ENCODE results near the gene PIAS4.
A peak's percentile ranks its signal among the peaks of the same experiment; 100 is the strongest.
"Not testable (repeated sequence)": the region's sequence is repeated elsewhere in the genome, so short reads cannot be mapped to it uniquely, and the experiment has no call there.

PIAS4 gene

DNA sequence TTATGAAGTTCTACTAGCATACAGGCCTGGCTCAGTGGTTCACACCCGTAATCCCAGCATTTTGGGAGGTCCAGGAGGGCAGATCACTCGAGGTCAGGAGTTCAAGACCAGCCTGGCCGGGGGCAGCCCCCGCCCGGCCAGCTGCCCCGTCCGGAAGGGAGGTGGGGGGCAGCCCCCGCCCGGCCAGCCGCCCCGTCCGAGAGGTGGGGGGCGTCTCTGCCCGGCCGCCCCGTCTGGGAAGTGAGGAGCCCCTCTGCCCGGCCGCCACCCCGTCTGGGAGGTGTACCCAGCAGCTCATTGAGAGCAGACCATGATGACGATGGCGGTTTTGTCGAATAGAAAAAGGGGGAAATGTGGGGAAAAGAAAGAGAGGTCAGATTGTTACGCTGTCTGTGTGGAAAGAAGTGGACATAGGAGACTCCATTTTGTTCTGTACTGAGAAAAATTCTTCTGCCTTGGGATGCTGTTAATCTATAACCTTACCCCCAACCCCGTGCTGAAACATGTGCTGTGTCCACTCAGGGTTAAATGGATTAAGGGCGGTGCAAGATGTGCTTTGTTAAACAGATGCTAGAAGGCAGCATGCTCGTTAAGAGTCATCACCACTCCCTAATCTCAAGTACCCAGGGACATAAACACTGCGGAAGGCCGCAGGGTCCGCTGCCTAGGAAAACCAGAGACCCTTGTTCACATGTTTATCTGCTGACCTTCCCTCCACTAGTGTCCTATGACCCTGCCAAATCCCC is 8.7 kb upstream of the PIAS4 start:
- DNase-seq: not testable (repeated sequence)

DNA sequence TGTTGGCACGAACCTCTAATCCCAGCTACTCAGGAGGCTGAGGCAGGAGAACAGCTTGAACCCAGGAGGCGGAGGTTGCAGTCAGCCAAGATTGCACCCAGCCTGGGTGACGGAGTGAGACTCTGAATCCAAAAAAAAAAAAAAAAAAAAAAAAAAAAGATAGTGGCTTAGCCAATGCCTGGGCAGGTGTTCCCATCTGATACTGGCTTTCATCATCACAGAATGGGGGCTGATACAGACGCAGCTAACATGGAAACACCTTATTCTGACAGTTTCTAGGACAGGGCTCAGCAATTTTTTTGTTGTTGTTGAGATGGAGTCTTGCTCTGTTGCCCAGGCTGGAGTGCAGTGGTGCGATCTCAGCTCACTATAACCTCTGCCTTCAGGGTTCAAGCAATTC is 6.7 kb upstream of the PIAS4 start:
- DNase-seq: not testable (repeated sequence)

- DNase-seq: not testable (repeated sequence)
These were observed 2.1 kb upstream of the PIAS4 start for GRCh38 chr19:4005436-4005835.

DNA sequence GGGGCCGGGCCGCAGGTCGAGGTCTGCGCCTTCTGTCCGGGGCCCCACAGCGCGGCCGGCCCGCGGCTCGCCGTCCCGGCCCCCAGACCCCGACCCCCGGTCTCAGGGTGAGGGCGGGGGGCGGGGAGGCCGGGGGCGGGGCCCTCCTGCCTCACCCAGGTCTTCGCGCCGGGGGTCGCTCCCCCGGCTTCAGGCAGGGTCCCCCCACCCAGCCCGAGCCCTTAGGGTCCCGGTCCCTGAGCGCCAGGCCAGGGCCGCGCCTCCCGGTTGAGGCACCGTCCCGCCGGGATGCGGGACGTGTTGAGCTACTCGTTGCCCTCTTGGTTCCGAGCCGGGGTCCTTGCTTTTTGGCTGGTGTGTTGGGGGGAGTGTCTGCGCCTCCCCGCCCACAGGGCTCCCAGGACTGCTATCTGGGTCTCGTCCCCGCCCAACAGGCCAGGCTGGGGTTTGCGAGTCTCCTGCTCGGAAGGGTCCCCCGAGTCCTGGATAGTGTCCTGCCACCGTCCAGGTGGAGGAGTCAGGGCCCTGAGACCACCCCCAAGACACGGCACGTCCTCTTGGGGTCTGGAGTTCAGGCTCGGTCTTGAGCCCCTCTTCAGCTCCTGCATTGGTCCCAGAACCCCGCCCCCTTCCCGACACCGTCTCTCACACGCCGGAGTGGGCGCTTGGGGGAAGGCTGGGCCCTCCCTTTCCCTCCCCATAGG is 452 bp downstream of the PIAS4 start:
- peak; percentile 24 for DNase-seq

DNA sequence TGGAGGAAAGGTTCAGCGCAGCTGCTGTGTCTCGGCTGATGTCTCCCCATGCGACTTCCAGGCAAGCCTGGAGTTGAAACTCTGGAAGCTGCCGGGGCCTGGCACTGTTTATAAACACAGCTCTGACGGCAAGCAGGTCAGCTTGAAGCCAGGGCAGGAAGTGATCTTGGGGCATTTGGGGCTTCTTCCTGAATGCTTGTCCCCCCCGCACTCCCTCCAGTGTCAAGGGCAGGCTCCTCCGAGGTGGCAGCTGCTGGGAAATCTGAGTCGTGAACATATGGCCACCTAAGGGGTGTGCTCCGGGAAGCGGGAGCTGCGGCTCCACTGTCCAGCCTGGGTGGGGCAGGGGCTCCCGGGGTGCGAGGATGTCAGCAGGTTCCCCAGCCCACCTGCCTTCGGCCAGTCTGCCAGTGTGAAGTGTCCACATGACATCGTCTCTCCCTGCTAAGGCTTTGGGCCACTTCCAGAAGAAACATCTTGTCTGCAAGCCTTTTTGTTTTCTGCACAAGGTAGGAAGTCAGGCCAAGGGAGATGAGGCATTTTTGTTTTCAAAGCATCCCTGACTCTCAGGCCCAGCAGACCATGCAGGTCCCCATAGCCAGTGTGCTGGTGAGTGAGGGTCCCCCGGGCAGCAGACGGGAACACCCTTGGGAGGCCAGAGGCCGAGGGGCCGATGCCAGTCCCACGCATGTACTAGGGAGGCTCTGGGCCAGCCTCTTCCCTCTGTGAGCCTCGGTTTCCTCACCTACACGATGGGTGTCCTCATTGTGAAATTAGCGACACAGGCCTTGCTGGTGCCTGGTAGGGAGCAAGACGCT is 2.7 kb downstream of the PIAS4 start:
- DNase-seq: no peak

DNA sequence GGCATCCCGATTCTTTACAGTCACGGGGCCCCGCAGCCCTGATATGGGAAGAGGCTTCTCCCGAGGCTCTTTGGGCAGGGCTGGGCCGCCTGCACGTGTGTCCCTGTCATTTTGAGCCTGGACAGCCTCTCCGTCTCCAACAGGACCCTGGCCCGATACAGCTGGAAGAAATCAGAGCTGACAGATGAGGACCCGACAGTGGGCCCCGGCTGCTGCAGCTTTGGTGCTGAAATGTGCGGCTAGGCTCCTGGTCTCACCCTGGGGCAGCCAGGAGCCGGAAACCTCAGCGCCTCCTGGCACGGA is 3.2 kb downstream of the PIAS4 start:
- no peak for DNase-seq

- not testable (repeated sequence) for DNase-seq
These were observed 3.9 kb downstream of the PIAS4 start for GRCh38 chr19:4011430-4011829.

DNA sequence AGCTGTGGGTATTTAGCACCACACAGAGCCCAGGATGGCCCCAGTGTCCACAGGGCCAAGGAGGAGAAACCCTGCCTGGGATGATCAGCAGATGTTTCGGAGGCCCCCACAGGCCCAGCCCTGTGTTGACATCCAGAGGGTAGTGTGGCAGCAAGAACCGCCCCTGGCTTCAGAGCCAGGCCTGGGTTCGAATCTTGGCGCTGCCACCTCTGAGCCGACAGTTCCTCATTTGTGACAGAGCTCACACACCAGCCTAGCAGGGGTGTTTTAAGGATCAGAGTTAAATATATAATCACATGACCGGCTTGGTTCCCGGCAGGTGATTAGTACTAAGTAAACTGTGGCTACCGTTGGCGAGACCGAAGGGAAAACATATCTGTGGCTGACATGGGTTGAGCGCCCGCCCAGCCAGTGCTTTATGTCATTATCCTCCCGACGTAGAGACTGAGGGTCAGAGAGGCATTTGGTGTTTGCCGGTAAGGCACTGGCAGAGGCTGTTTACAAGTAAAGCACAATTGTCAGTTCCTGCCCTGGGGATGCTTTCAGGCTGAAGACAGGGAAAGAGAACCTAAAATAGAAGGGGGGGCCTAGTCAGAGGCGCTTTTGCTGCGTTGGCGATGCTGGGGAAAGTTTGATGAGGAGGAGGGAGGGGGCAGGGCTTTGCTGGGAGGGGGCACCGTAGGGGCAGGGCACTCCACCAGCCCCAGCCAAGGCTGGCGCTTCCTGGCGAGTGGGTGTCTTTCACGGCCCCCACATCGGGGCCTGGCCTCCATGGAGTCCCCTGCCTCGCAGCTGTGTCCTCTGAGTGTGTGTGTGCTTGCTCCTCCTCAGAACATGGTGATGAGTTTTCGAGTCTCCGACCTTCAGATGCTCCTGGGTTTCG is 4.8 kb downstream of the PIAS4 start:
- DNase-seq: no peak

DNA sequence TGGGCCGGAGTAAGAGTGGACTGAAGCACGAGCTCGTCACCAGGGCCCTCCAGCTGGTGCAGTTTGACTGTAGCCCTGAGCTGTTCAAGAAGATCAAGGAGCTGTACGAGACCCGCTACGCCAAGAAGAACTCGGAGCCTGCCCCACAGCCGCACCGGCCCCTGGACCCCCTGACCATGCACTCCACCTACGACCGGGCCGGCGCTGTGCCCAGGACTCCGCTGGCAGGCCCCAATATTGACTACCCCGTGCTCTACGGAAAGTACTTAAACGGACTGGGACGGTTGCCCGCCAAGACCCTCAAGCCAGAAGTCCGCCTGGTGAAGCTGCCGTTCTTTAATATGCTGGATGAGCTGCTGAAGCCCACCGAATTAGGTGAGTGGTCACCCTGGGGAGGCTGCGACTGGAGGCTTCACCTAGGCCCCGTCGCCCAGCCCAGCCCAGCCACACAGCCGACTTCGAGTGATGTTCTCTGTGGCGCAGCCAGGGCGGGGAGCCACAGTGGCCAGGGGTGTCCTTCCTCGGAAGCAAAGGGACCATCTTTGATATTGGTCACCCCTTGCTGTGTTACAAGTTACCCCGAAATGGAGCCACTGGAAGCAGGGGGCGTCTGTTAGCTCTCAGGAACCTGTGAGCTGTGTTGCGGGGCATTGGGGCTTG is 5.6 kb downstream of the PIAS4 start:
- DNase-seq: no peak

- DNase-seq: no peak
These were observed 6.5 kb downstream of the PIAS4 start for GRCh38 chr19:4013886-4014540.

DNA sequence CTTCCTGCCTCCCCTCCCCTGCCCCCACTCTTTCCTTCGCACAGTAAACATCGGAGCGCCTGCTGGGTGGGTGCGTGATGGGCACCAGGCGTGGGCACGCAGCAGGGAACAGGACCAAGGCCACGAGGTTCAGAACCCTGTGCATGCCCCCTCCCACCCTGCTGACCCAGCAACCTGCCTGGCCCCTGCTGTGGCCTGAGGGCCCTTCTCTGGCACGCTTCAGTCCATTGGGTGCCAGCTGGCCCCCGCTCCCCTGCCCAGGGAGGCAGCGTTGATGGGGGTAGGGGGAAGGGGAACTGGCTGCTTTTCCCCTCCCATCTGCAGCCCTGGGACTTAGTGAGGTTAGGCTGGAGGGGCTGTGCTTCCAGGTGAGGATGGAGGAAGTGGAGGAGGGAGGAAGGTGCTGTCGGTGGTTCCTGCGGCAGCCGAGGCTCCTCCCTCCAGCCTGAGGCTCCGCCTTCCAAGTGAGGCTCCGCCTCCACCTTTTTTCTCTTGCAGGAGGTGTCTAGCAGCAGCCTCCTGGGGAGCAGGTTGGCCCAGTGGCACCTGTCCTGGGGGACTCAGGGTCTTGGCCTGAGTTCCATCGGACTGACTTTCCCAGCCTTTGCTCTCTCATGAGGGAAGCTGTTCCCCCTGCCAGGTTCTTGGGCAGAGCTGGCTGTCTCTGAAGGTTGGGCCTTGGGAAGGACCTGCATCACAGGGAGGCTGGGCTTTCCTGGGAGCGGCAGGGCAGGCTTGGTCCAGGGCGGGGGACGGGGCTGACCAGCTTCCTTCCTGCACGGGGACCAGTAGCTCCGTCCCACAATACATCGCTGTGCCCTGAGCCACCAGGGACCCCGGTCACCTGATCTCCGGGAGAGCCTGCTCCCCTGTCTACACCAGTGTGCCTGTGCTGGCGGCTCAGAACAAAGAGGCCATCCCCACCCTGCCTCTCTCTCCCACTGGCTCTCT is 7.3 kb downstream of the PIAS4 start:
- peak; percentile 12 for DNase-seq

DNA sequence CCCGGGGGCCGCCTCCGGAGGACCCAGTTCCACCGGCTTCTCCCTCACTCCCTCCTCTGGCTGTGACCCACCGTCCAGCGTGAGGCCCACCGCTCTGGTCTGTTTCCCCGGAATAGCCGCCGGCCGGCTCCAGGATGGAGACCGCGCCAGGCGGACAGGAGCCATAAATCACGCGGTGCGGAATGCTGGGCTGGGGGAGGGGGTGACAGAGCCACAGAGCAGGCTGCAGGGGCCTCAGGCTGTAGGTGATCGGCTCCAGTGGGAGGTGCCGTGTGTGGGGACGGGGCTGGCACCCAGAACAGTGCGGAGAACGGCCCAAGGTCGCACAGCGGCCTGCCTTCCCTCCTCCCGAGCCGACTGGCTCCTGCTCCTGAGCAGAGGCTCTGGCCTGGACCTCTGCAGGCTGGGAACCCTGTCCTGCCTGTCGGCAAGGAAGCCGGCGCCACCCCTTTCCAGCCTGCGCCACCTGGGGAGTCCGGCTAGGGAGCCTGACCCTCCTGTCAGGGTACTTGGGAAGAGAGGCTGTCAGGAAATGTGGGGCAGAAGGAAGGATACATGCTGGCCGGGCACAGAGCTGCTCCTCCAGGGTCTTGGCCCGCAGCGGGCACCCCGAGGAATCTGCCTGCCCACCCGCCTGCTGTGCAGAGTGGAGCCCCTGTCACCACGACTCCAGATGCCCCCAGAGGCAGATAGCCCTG is 8.3 kb downstream of the PIAS4 start:
- no peak for DNase-seq

- no peak for DNase-seq
These were observed 8.9 kb downstream of the PIAS4 start for GRCh38 chr19:4016486-4016885.

- DNase-seq: no peak
These were observed 9.5 kb downstream of the PIAS4 start for GRCh38 chr19:4016903-4017638.

GRCh38 chr19:4018140-4018613 is 10.6 kb downstream of the PIAS4 start:
- DNase-seq: no peak

- DNase-seq: no peak
These were observed 11.4 kb downstream of the PIAS4 start for GRCh38 chr19:4018775-4019504.

GRCh38 chr19:4019578-4019977 is 12.0 kb downstream of the PIAS4 start:
- no peak for DNase-seq
